Kidney capillary endothelial cell (primary cell): ENCODE results near the gene EVPL.

Source experiments
- DNase-seq: peaks from one replicate; pipeline ENCODE4 v3.0.0-alpha.2; 2018; ENCODE audit warnings: low spot score

The EVPL gene

GRCh38 chr17:76017481-76018339 is 9.4 kb downstream of the EVPL start:
- DNase-seq: no peak

GRCh38 chr17:76014925-76015261 is 12.2 kb downstream of the EVPL start:
- no peak for DNase-seq

GRCh38 chr17:76014100-76014924 is 12.8 kb downstream of the EVPL start:
- peak; percentile 68 for DNase-seq

GRCh38 chr17:76013377-76013932 is 13.7 kb downstream of the EVPL start:
- DNase-seq: no peak

- no peak for DNase-seq
Observed at GRCh38 chr17:76011951-76012350, 15.2 kb downstream of the EVPL start.

- DNase-seq: no peak
Observed at GRCh38 chr17:76009969-76010661, 17.0 kb downstream of the EVPL start.

- no peak for DNase-seq
Observed at GRCh38 chr17:76009447-76009846, 17.7 kb downstream of the EVPL start.

- no peak for DNase-seq
Observed at GRCh38 chr17:76008630-76009425, 18.3 kb downstream of the EVPL start.

GRCh38 chr17:76008208-76008607 is 18.9 kb downstream of the EVPL start:
- DNase-seq: no peak

- DNase-seq: no peak
Observed at GRCh38 chr17:76007850-76008165, 19.3 kb downstream of the EVPL start.

- DNase-seq: no peak
Observed at GRCh38 chr17:76007131-76007849, 19.8 kb downstream of the EVPL start.

GRCh38 chr17:76005263-76006149 is 21.6 kb downstream of the EVPL start:
- peak; percentile 59 for DNase-seq

- DNase-seq: no peak
Observed at GRCh38 chr17:76004750-76005262, 22.3 kb downstream of the EVPL start.

- no peak for DNase-seq
Observed at GRCh38 chr17:76003915-76004314, 23.2 kb downstream of the EVPL start.

- DNase-seq: no peak
Observed at GRCh38 chr17:76002100-76002499, 25.0 kb downstream of the EVPL start.

- DNase-seq: no peak
Observed at GRCh38 chr17:76000755-76001521, 26.2 kb downstream of the EVPL start, which contains the start of gene CDK3. Gene CDK3, plus strand, starts transcription at chr17:76000855. Its CDS starts 571 bp downstream, at chr17:76001426.

- peak; percentile 38 for DNase-seq
Observed at GRCh38 chr17:76000016-76000754, 26.9 kb downstream of the EVPL start.

- DNase-seq: no peak
Observed at GRCh38 chr17:75998327-75998795, 28.7 kb downstream of the EVPL start.
